Liver (tissue), 9 donors: ENCODE measurements around the gene OLFML2B. TPM values are rescaled to one million over a fixed set of nuclear protein-coding genes. Genes with fewer than 3 reads are reported as not detected.

Experiments used
- DNase-seq: peaks from one replicate; pipeline ENCODE4 v3.0.0-alpha.2; 2017; ENCODE audit warnings: low spot score
- H3K27ac ChIP-seq, 2 donors: one replicate each; pipeline ENCODE4 v1.7.0; 2013; ENCODE audit warnings: inconsistent platforms in 2 of 2, low read length in 2 of 2, control low read depth in 1 of 2, low read depth in 1 of 2, mild to moderate bottlenecking in 1 of 2
- H3K27me3 ChIP-seq, 4 donors: one replicate each; pipeline versions ENCODE4 v1.6.1 to v1.7.0; 2013; ENCODE audit warnings: low read length in 3 of 4, inconsistent platforms in 1 of 4, mild to moderate bottlenecking in 1 of 4, moderate library complexity in 1 of 4; ENCODE audit not compliant: control insufficient read depth in 4 of 4, insufficient read depth in 4 of 4
- H3K36me3 ChIP-seq, 4 donors: one replicate each; pipeline versions ENCODE4 v1.6.1 to v1.7.0; 2013; ENCODE audit warnings: low read length in 3 of 4, mild to moderate bottlenecking in 3 of 4, low read depth in 1 of 4, moderate library complexity in 1 of 4; ENCODE audit not compliant: control insufficient read depth in 4 of 4, insufficient read depth in 3 of 4
- H3K4me1 ChIP-seq, 4 donors: one replicate each; pipeline versions ENCODE4 v1.6.1 to v1.7.0; 2013; ENCODE audit warnings: low read length in 3 of 4, mild to moderate bottlenecking in 3 of 4, moderate library complexity in 1 of 4; ENCODE audit not compliant: control insufficient read depth in 4 of 4, insufficient read depth in 4 of 4
- H3K4me3 ChIP-seq, 3 donors: one replicate each; pipeline versions ENCODE4 v1.6.1 to v1.7.0; 2013; ENCODE audit warnings: low read length in 3 of 3, control low read depth in 1 of 3, low read depth in 1 of 3, mild to moderate bottlenecking in 1 of 3
- H3K9ac ChIP-seq, 2 donors: one replicate each; pipeline ENCODE4 v1.7.0; 2013; ENCODE audit warnings: low read length in 2 of 2, mild to moderate bottlenecking in 2 of 2, moderate library complexity in 2 of 2, control low read depth in 1 of 2, low read depth in 1 of 2
- H3K9me3 ChIP-seq, 4 donors: one replicate each; pipeline versions ENCODE4 v1.6.1 to v1.7.0; 2013; ENCODE audit warnings: low read length in 3 of 4; ENCODE audit not compliant: control insufficient read depth in 4 of 4
- ATF3 ChIP-seq: IDR thresholded peaks from 2 replicates; pipeline ENCODE4 v1.6.1; 2016; ENCODE audit warnings: antibody characterized with exemption
- CTCF ChIP-seq: fragments of 150-350 bp; IDR thresholded peaks from 2 replicates; pipeline ENCODE4 v1.5.1; 2017; ENCODE audit warnings: improper control_type of control experiment, low read depth, low read length; ENCODE audit not compliant: missing input control
- EGR1 ChIP-seq, 2 donors: IDR thresholded peaks; 2 replicates each; pipeline ENCODE4 v1.6.1; 2016 to 2018; ENCODE audit warnings: antibody characterized with exemption in 2 of 2, low read depth in 2 of 2
- FOXA1 ChIP-seq: IDR thresholded peaks from 2 replicates; pipeline ENCODE4 v1.6.1; 2016; ENCODE audit warnings: antibody characterized with exemption
- FOXA2 ChIP-seq: IDR thresholded peaks from 2 replicates; pipeline ENCODE4 v1.6.1; 2016; ENCODE audit warnings: antibody characterized with exemption
- GABPA ChIP-seq, 2 donors: IDR thresholded peaks in 1 of 2; conservative IDR thresholded peaks in 1 of 2; 2 replicates each; pipeline ENCODE4 v1.6.1; 2016; ENCODE audit warnings: antibody characterized with exemption in 2 of 2, mild to moderate bottlenecking in 1 of 2, moderate library complexity in 1 of 2
- HNF4A ChIP-seq, 2 donors: conservative IDR thresholded peaks; 2 replicates each; pipeline ENCODE4 v1.6.1; 2016; ENCODE audit warnings: antibody characterized with exemption in 2 of 2, mild to moderate bottlenecking in 2 of 2
- HNF4G ChIP-seq: IDR thresholded peaks from 2 replicates; pipeline ENCODE4 v1.6.1; 2016; ENCODE audit warnings: antibody characterized with exemption
- JUND ChIP-seq, 2 donors: IDR thresholded peaks; 2 replicates each; pipeline ENCODE4 v1.6.1; 2016; ENCODE audit warnings: antibody characterized with exemption in 2 of 2
- MAX ChIP-seq: IDR thresholded peaks from 2 replicates; pipeline ENCODE4 v1.6.1; 2016; ENCODE audit warnings: antibody characterized with exemption
- NR2F2 ChIP-seq: IDR thresholded peaks from 2 replicates; pipeline ENCODE4 v1.6.1; 2016; ENCODE audit warnings: antibody characterized with exemption
- RAD21 ChIP-seq, 2 donors: IDR thresholded peaks; 2 replicates each; pipeline ENCODE4 v1.6.1; 2016; ENCODE audit warnings: antibody characterized with exemption in 2 of 2, mild to moderate bottlenecking in 2 of 2
- REST ChIP-seq: IDR thresholded peaks from 2 replicates; pipeline ENCODE4 v1.6.1; 2016; ENCODE audit warnings: antibody characterized with exemption, mild to moderate bottlenecking
- RXRA ChIP-seq, 2 donors: IDR thresholded peaks; 2 replicates each; pipeline ENCODE4 v1.6.1; 2017 to 2018; ENCODE audit warnings: antibody characterized with exemption in 2 of 2, mild to moderate bottlenecking in 1 of 2
- SP1 ChIP-seq: IDR thresholded peaks from 2 replicates; pipeline ENCODE4 v1.6.1; 2018; ENCODE audit warnings: antibody characterized with exemption, mild to moderate bottlenecking
- TAF1 ChIP-seq: conservative IDR thresholded peaks from 2 replicates; pipeline ENCODE4 v1.6.1; 2016; ENCODE audit warnings: antibody characterized with exemption, mild to moderate bottlenecking
- YY1 ChIP-seq: IDR thresholded peaks from 2 replicates; pipeline ENCODE4 v1.6.1; 2016; ENCODE audit warnings: antibody characterized with exemption, mild to moderate bottlenecking
- ZBTB33 ChIP-seq: IDR thresholded peaks from 2 replicates; pipeline ENCODE4 v1.6.1; 2016; ENCODE audit warnings: antibody characterized with exemption
- WGBS: extraction: QIAGEN DNeasy Blood & Tissue Kit; methylation state at CpG from one replicate; pipeline ENCODE4 v1.1.7; 2013; 5-methylcytosine and 5-hydroxymethylcytosine counted together
- polyA plus RNA-seq, 2 donors: library from polyadenylated mRNA; stranded (reverse) in 1 of 2; unstranded in 1 of 2; fragments of 200-250 nt in 1 of 2; fragments of >200 nt in 1 of 2; fragmentation: Nextera tagmentation in 1 of 2; extraction: Ambion mirVana in 1 of 2; gene quantifications; one replicate each; pipeline versions ENCODE4 v1.2.1 to v1.2.3, GENCODE V29; 2013 to 2015
- total RNA-seq, 2 donors: library from RNA; depleted of rRNA; stranded (reverse); fragments of >200 nt; gene quantifications; one replicate each; pipeline ENCODE4 v1.2.3, GENCODE V29; 2014
- donor health status: healthy.
- donor health status: healthy.
- donor health status: healthy.
- donor health status: healthy.
- donor health status: healthy.

OLFML2B gene
- total and polyA plus RNA-seq, 4 donors = 0.54 to 0.84 (median 0.74) TPM

GRCh38 chr1:162015196-162015595, 8.5 kb downstream of the OLFML2B start:
- no peaks in the 10 kb centered on the region for H3K36me3 ChIP-seq
- 68% methylated on average over 3 of the region's 3 CpGs for WGBS
- H3K4me3 ChIP-seq = no peak overlapping the region
- H3K9ac ChIP-seq = no peak overlapping the region
- DNase-seq = no peak
- H3K9me3 ChIP-seq = peaks cover 0 to 4% (median 1%) of the 10 kb centered on the region in 4 donors
- no peaks in the 10 kb centered on the region for H3K4me1 ChIP-seq
- TF ChIP-seq RXRA (IDR thresholded peaks at IDR 0.05) (no peak), REST (no peak), SP1 (no peak), GABPA (IDR thresholded peaks at IDR 0.05 in 1 of 2, conservative IDR thresholded peaks at IDR 0.05 in 1 of 2) (no peak), HNF4G (no peak), NR2F2 (no peak), TAF1 (no peak), YY1 (no peak), FOXA1 (no peak), MAX (no peak), HNF4A (conservative IDR thresholded peaks at IDR 0.05) (no peak), EGR1 (IDR thresholded peaks at IDR 0.05; ENCODE audit: low read depth in 2 of 2) (no peak), ATF3 (no peak), CTCF (no peak), RAD21 (IDR thresholded peaks at IDR 0.05) (no peak), ZBTB33 (no peak), JUND (IDR thresholded peaks at IDR 0.05) (no peak), FOXA2 (no peak)
- peaks cover 0 to 3% (median 0%) of the 10 kb centered on the region in 4 donors for H3K27me3 ChIP-seq
- no peak overlapping the region for H3K27ac ChIP-seq
